Skeletal muscle cell (primary cell): ENCODE data around the gene GUCY2F.

Experiments
- DNase-seq: peaks from one replicate; pipeline ENCODE4 v3.0.0-alpha.2; 2010; ENCODE audit warnings: low read depth
- H3K4me3 ChIP-seq: 2 replicates; pipeline ENCODE4 v1.5.1; 2011; ENCODE audit warnings: low read depth, mild to moderate bottlenecking, control low read depth, low read length, moderate library complexity

GUCY2F gene

DNA sequence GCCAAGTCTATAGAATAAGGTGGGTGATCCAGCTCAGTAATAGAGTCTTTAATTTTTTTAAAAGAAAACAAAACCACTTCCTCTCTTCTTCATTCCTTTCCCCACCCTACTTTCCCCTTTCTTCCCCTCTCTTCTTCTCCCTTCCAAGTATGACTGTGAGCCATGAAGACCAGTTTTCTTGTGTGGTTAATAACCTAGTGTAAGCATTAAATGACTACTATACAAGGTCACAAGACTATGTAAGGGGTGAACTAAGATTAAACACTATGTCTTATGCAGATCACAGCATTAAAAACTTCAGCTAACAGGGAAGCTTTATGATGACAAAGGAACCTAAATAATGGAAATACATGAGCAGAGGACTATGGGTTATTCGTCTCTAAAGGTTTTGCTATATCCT is 135.4 kb downstream of the GUCY2F start:
- DNase-seq: no peak
- no peak overlapping the region for H3K4me3 ChIP-seq

DNA sequence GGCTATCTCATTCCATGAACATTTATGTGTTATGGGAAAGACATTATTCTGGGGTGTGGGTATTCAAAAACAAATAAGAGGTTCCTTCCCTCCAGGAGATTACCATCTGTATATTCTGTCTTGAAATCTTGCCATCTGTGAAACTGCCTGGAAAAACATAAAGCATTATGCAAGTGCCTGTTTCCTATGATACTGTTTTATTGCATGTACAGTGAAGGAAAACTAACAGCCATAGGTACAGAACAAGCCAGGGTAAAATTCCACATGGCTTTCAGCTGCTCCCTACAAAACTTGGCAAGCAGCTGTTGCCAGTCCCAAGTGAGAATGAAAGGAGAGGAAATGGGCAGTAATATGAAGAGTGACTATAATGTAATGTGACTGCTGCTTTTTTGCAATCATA is 136.0 kb downstream of the GUCY2F start:
- DNase-seq: no peak
- no peak overlapping the region for H3K4me3 ChIP-seq

DNA sequence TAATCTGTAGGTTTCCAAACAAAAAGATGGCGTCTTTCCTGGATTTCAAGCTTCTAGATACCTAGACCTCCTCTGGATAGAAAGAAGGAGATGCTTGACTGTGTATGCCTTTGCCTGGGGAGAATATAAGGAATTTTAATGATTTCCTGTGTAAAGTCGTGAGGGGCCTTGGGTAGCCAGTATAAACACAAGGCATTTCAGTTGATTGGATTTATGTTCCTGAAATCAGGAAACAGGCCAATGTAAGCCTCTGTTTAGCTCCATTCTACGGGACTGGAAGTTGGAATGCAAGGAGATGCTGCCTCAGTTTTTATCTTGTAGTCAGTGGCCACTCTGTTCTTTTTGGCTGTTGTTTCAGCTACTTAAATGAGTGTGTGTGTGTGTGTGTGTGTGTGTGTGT is 137.2 kb downstream of the GUCY2F start:
- DNase-seq: no peak
- H3K4me3 ChIP-seq: no peak overlapping the region

DNA sequence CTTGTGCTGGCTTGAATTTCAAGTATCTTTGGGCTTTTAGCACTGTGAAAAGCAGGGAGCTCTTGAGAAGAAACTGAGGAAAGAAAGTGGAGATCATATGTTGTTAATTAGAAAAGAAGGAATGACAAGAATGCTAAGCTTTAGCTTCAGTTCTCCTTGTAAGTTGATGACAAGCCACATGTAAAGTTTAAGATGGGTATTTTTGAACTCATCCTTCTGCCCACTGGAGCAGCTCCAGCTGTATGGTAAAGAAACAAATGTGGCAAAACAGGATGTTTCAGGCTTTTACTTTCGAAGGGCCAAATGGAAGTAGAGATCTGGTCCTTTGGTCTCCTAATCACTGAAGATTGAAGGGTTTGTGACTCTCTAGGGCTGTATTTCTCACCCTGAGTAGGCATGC is 137.8 kb downstream of the GUCY2F start:
- H3K4me3 ChIP-seq: no peak overlapping the region
- DNase-seq: no peak

DNA sequence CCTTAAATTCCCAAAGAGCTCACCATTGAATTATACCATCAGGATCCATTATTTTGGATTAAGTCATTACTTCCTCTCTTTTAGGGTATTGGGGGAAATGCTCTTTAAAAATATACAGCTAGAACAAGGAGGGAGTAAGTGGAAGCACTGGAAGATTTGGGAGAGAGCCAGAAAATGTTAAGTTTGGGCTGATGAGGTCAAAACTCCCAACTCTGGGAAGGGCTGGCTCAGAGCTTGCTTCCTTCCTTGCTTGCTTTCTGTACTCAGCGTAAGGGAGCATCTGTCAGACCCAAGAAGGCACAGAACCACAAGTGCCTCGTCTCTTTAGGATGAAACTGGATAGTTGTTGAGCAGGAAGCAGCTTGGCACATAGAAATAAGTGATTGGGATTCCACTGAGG is 138.2 kb downstream of the GUCY2F start:
- no peak for DNase-seq
- H3K4me3 ChIP-seq: no peak overlapping the region

DNA sequence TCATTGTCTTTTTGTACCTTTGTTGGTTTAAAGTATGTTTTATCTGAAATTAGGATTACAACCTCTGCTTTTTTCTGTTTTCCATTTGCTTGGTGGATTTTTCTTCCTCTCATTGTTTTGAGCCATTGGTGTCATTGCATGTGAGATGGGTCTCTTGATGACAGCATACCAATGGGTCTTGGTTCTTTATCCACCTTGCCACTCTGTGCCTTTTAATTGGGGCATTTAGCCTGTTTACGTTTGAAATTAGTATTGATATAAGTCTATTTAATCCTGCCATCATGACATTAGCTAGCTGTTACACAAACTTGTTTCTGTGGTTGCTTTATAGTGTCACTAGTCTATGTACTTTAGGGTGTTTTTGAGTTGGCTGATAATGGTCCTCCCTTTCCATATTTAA is 145.7 kb downstream of the GUCY2F start:
- no peak overlapping the region for H3K4me3 ChIP-seq
- no peak for DNase-seq

DNA sequence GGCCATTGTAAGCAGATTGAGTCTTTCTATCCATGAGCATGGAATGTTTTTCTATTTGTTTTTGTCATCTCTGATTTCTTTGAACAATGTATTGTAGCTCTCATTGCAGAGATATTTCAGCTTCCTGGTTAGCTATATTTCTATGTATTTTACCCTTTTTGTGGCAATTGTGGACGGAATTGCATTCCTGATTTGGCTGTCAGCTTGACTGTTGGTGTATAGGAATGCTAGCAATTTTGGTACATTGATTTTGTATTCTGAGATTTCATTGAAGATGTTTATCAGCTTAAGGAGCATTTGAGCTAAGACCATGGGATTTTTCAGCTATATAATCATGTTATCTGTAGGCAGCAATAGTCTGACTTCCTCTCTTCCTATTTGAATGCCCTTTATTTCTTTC is 154.6 kb downstream of the GUCY2F start:
- DNase-seq: no peak
- H3K4me3 ChIP-seq: no peak overlapping the region
